GM23338 (cell line): ENCODE results near the gene KRTAP13-4. TPM values are rescaled to one million over a fixed set of nuclear protein-coding genes. Genes with fewer than 3 reads are reported as not detected.

ENCODE experiments used
- ATAC-seq: fragments of 200-7000 bp; cut with Tn5 transposase; 3 replicates; pipeline ENCODE4 v1.9.1; 2020
- DNase-seq: peaks from one replicate; pipeline ENCODE4 v3.0.0-alpha.2; 2015; ENCODE audit warnings: low spot score
- H2AFZ ChIP-seq: fragments of 200-600 bp; sonication (generic); 2 replicates; pipeline ENCODE4 v1.8.0; 2016; ENCODE audit warnings: antibody characterized with exemption, mild to moderate bottlenecking, moderate library complexity
- H3F3A ChIP-seq: fragments of 200-600 bp; sonication (generic); replicated peaks from 2 replicates; pipeline ENCODE4 v1.8.0; 2017; ENCODE audit warnings: antibody characterized with exemption, mixed run types, low read depth
- H3K27ac ChIP-seq: fragments of 200-600 bp; sonication (generic); 2 replicates; pipeline ENCODE4 v1.6.1; 2016; ENCODE audit warnings: low read depth
- H3K27me3 ChIP-seq: fragments of 200-600 bp; sonication (generic); 2 replicates; pipeline ENCODE4 v1.8.0; 2016; ENCODE audit warnings: mild to moderate bottlenecking, mixed run types, moderate library complexity; ENCODE audit not compliant: insufficient read depth
- H3K36me3 ChIP-seq: fragments of 200-600 bp; sonication (generic); 2 replicates; pipeline ENCODE4 v1.8.0; 2016; ENCODE audit warnings: mild to moderate bottlenecking; ENCODE audit not compliant: insufficient read depth
- H3K4me1 ChIP-seq: fragments of 200-600 bp; sonication (generic); 2 replicates; pipeline ENCODE4 v1.8.0; 2016; ENCODE audit warnings: mild to moderate bottlenecking, moderate library complexity; ENCODE audit not compliant: insufficient read depth
- H3K4me2 ChIP-seq: fragments of 200-600 bp; sonication (generic); 2 replicates; pipeline ENCODE4 v1.7.1; 2017; ENCODE audit warnings: mixed run types
- H3K4me3 ChIP-seq: fragments of 200-600 bp; sonication (generic); 2 replicates; pipeline ENCODE4 v1.6.1; 2016; ENCODE audit warnings: mixed run types
- H3K79me2 ChIP-seq: fragments of 200-600 bp; sonication (generic); replicated peaks from 2 replicates; pipeline ENCODE4 v1.8.0; 2017; ENCODE audit warnings: mild to moderate bottlenecking; ENCODE audit not compliant: insufficient read depth
- H3K9me2 ChIP-seq: fragments of 200-600 bp; sonication (generic); 2 replicates; pipeline ENCODE4 v1.8.0; 2017; ENCODE audit not compliant: insufficient read depth
- H4K20me1 ChIP-seq: fragments of 200-600 bp; sonication (generic); replicated peaks from 2 replicates; pipeline ENCODE4 v1.8.0; 2017; ENCODE audit warnings: mild to moderate bottlenecking; ENCODE audit not compliant: insufficient read depth
- H3K27ac Mint-ChIP-seq: 2 replicates; pipeline ENCODE4 v1.8.0; 2020; ENCODE audit warnings: inconsistent platforms, mild to moderate bottlenecking, moderate library complexity, mixed read lengths
- H3K27me3 Mint-ChIP-seq: 3 replicates; pipeline ENCODE4 v1.8.0; 2022; ENCODE audit warnings: low read depth, mild to moderate bottlenecking, moderate library complexity, mixed read lengths, inconsistent platforms; ENCODE audit not compliant: insufficient read depth, poor library complexity
- H3K36me3 Mint-ChIP-seq: 3 replicates; pipeline ENCODE4 v1.8.0; 2021; ENCODE audit warnings: low read depth, mild to moderate bottlenecking, inconsistent platforms, moderate library complexity, mixed read lengths
- H3K4me1 Mint-ChIP-seq: 3 replicates; pipeline ENCODE4 v1.8.0; 2020; ENCODE audit warnings: mild to moderate bottlenecking, inconsistent platforms, mixed read lengths
- H3K4me3 Mint-ChIP-seq: 3 replicates; pipeline ENCODE4 v1.8.0; 2021; ENCODE audit warnings: moderate library complexity, mild to moderate bottlenecking, inconsistent platforms, mixed read lengths
- H3K9me3 Mint-ChIP-seq: 3 replicates; pipeline ENCODE4 v1.8.0; 2020; ENCODE audit warnings: moderate library complexity, mild to moderate bottlenecking, inconsistent platforms, mixed read lengths
- CREB1 ChIP-seq: fragments of 250-450 bp; sonication (Bioruptor Pico); IDR thresholded peaks from 2 replicates; pipeline ENCODE4 v1.5.0; 2020; ENCODE audit warnings: low read depth, mild to moderate bottlenecking, moderate library complexity
- ETS1 ChIP-seq: IDR thresholded peaks from 2 replicates; pipeline ENCODE4 v1.6.1; 2016; ENCODE audit warnings: antibody characterized with exemption
- EZH2 ChIP-seq: fragments of 200-600 bp; sonication (generic); IDR thresholded peaks from one replicate; pipeline ENCODE4 v1.8.0; 2017; ENCODE audit warnings: antibody characterized with exemption, mild to moderate bottlenecking, low read depth; ENCODE audit not compliant: unreplicated experiment
- EZH2phosphoT487 ChIP-seq: fragments of 200-600 bp; sonication (generic); IDR thresholded peaks from one replicate; pipeline ENCODE4 v1.8.1; 2018; ENCODE audit warnings: antibody characterized with exemption; ENCODE audit not compliant: unreplicated experiment
- JUNB ChIP-seq: IDR thresholded peaks from one replicate; pipeline ENCODE4 v1.6.1; 2016; ENCODE audit warnings: antibody characterized with exemption; ENCODE audit not compliant: unreplicated experiment
- NANOG ChIP-seq: IDR thresholded peaks from 2 replicates; pipeline ENCODE4 v1.6.1; 2016; ENCODE audit warnings: antibody characterized with exemption, borderline replicate concordance
- POLR2AphosphoS5 ChIP-seq: IDR thresholded peaks from 2 replicates; pipeline ENCODE4 v1.6.1; 2016; ENCODE audit warnings: antibody characterized with exemption, low read depth
- STAT1 ChIP-seq: IDR thresholded peaks from one replicate; pipeline ENCODE4 v1.6.1; 2016; ENCODE audit warnings: antibody characterized with exemption; ENCODE audit not compliant: unreplicated experiment
- ZNF114 ChIP-seq: fragments of 250-450 bp; sonication (Bioruptor Pico); IDR thresholded peaks from 2 replicates; pipeline ENCODE4 v1.5.0; 2020; ENCODE audit warnings: mild to moderate bottlenecking, moderate library complexity
- ZNF331 ChIP-seq: fragments of 250-450 bp; sonication (Bioruptor Pico); IDR thresholded peaks from 2 replicates; pipeline ENCODE4 v1.5.0; 2020; ENCODE audit warnings: low read depth, mild to moderate bottlenecking, moderate library complexity
- ZNF462 ChIP-seq: fragments of 250-450 bp; sonication (Bioruptor Pico); IDR thresholded peaks from 2 replicates; pipeline ENCODE4 v1.5.0; 2020; ENCODE audit warnings: mild to moderate bottlenecking, moderate library complexity
- polyA plus RNA-seq: library from polyadenylated mRNA; unstranded; fragments of >200 nt; fragmentation: Nextera tagmentation; extraction: Ambion mirVana; gene quantifications from 2 replicates; pipeline ENCODE4 v1.2.1, GENCODE V29; 2016
- total RNA-seq: library from RNA; depleted of rRNA; stranded (reverse); fragments of >200 nt; shearing (Covaris generic); gene quantifications from 2 replicates; pipeline ENCODE4 v1.2.3, GENCODE V29; 2014
- TF ChIP-seq, protein P1 (sequence below), 2 experiments: fragments of 200-600 bp in 1 of 2; sonication (generic) in 1 of 2; conservative IDR thresholded peaks; 2 replicates each; pipeline versions ENCODE4 v1.5.1 to v1.6.1; 2016 to 2017; ENCODE audit warnings: antibody characterized with exemption in 2 of 2, low read depth in 2 of 2, mild to moderate bottlenecking in 2 of 2, moderate library complexity in 1 of 2
- TF ChIP-seq, protein P2 (sequence below): IDR thresholded peaks from one replicate; pipeline ENCODE4 v1.6.1; 2018; ENCODE audit warnings: antibody characterized with exemption; ENCODE audit not compliant: unreplicated experiment

Gene KRTAP13-4
- total and polyA plus RNA-seq, 2 experiments from 2014 or later, result not detected

DNA sequence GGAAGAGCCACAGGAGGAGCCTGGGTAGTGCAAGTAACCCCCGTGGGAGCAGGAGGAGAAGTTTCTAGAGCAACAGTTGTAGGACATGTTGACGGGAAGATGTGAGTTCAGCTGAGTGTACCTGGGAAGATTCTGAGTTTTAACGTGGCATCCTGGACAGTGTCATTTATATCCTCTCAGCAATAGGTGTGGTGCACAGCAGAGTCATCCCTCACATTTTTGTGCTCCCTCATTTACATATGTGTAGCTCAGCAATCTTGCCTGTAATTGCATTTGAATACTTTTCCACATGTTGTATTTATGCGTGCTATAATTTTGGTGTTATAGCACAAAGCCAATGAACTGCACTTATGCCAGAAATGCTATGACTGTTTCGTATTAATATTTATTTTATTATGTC lies 4.2 kb upstream of the KRTAP13-4 start, which contains the start of gene KRTAP13-3:
Gene KRTAP13-3, minus strand, starts transcription at position 101 of the 400 bp plus-strand sequence. Its CDS starts 14 bp downstream, at position 87.
- H3K4me1 Mint-ChIP-seq, result peaks cover 40% of the 10 kb centered on the region
- TF ChIP-seq ETS1 (no peak), CREB1 (no peak), EZH2phosphoT487 (no peak), ZNF331 (no peak), STAT1 (no peak), JUNB (no peak), ZNF114 (CRISPR knock-in tag) (no peak), EZH2 (no peak), ZNF462 (CRISPR knock-in tag) (no peak), NANOG (no peak), POLR2AphosphoS5 (no peak)
- TF ChIP-seq, protein P1, sequence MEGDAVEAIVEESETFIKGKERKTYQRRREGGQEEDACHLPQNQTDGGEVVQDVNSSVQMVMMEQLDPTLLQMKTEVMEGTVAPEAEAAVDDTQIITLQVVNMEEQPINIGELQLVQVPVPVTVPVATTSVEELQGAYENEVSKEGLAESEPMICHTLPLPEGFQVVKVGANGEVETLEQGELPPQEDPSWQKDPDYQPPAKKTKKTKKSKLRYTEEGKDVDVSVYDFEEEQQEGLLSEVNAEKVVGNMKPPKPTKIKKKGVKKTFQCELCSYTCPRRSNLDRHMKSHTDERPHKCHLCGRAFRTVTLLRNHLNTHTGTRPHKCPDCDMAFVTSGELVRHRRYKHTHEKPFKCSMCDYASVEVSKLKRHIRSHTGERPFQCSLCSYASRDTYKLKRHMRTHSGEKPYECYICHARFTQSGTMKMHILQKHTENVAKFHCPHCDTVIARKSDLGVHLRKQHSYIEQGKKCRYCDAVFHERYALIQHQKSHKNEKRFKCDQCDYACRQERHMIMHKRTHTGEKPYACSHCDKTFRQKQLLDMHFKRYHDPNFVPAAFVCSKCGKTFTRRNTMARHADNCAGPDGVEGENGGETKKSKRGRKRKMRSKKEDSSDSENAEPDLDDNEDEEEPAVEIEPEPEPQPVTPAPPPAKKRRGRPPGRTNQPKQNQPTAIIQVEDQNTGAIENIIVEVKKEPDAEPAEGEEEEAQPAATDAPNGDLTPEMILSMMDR (conservative IDR thresholded peaks at IDR 0.05; ENCODE audit: low read depth in 2 of 2), result no peak
- TF ChIP-seq, protein P2, sequence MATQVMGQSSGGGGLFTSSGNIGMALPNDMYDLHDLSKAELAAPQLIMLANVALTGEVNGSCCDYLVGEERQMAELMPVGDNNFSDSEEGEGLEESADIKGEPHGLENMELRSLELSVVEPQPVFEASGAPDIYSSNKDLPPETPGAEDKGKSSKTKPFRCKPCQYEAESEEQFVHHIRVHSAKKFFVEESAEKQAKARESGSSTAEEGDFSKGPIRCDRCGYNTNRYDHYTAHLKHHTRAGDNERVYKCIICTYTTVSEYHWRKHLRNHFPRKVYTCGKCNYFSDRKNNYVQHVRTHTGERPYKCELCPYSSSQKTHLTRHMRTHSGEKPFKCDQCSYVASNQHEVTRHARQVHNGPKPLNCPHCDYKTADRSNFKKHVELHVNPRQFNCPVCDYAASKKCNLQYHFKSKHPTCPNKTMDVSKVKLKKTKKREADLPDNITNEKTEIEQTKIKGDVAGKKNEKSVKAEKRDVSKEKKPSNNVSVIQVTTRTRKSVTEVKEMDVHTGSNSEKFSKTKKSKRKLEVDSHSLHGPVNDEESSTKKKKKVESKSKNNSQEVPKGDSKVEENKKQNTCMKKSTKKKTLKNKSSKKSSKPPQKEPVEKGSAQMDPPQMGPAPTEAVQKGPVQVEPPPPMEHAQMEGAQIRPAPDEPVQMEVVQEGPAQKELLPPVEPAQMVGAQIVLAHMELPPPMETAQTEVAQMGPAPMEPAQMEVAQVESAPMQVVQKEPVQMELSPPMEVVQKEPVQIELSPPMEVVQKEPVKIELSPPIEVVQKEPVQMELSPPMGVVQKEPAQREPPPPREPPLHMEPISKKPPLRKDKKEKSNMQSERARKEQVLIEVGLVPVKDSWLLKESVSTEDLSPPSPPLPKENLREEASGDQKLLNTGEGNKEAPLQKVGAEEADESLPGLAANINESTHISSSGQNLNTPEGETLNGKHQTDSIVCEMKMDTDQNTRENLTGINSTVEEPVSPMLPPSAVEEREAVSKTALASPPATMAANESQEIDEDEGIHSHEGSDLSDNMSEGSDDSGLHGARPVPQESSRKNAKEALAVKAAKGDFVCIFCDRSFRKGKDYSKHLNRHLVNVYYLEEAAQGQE, result no peak
- Histone ChIP-seq H3K79me2 (no peaks in the 10 kb centered on the region), H3K4me1 (peaks cover 4% of the 10 kb centered on the region; the same call in 1 of the 2 replicates), H3K4me3 (no peak within 1 kb of the TSS), H3K4me2 (peak within 1 kb of the TSS; percentile 19; the same call in 1 of the 2 replicates), H3K9me2 (0 out of 2 replicates have a peak, but pooled peaks cover 4% of the 10 kb centered on the region), H3K27me3 (no peaks in the 10 kb centered on the region), H3K27ac (peak within 1 kb of the TSS; percentile 65), H3F3A (no peaks in the 10 kb centered on the region), H4K20me1 (no peaks in the 10 kb centered on the region), H2AFZ (no peak within 1 kb of the TSS), H3K36me3 (no peaks in the 10 kb centered on the region)
- no peak within 1 kb of the TSS for H3K4me3 Mint-ChIP-seq
- H3K27me3 Mint-ChIP-seq, result peaks cover 4% of the 10 kb centered on the region
- H3K27ac Mint-ChIP-seq, result peak within 1 kb of the TSS; percentile 8
- no peak for ATAC-seq
- no peak for DNase-seq
- peaks cover 16% of the 10 kb centered on the region for H3K9me3 Mint-ChIP-seq
- peaks cover 10% of the 10 kb centered on the region for H3K36me3 Mint-ChIP-seq
